SKM-1 (cell line): Measurements from ENCODE around the gene ANKRD6.

Source experiments
- DNase-seq: peaks from one replicate; lab custom pipeline; 2025; ENCODE audit not compliant: unreplicated experiment; lab: John Stamatoyannopoulos, UW

The ANKRD6 gene

DNA sequence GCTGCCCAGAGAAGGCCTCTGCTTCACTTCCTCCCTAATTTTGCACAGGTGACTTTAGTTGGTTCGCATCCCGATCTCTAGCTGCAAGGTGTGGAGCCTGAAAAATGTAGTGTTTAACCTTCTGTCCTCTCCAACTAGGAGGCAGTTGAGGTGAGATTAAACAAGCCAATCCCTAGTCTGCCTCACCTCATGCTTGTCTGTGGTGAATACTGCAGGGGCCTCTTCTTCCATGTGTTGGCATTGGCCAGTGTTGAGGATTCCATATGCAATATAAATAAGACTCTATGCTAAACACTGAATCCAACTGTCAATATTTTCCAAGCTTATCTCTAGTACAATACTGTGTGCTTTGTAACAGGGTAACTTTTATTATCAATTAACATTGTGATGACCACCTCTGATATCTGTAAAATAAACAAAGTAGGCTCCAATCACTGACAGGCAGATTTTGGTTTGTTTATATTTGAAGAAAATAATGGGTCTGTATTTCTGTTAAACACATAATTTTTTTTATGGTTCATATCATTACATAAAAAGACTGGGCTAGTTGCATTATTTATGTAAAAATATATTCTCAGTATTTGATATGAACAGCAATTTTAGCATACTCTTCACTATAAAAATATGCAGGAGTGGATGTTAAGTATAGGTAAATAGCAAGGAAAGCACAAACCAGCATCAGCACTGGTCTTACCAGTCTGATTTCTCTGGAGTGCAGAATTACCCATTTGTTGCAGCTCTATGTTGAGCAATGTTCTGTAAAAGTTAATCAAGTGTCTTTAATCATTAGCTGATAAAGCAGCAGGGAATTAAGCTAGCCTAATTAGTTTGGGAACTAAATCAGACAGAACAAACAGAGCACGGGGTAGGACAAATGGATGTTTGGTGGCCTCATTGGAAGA is 74.0 kb downstream of the ANKRD6 start:
- DNase-seq: no peak

DNA sequence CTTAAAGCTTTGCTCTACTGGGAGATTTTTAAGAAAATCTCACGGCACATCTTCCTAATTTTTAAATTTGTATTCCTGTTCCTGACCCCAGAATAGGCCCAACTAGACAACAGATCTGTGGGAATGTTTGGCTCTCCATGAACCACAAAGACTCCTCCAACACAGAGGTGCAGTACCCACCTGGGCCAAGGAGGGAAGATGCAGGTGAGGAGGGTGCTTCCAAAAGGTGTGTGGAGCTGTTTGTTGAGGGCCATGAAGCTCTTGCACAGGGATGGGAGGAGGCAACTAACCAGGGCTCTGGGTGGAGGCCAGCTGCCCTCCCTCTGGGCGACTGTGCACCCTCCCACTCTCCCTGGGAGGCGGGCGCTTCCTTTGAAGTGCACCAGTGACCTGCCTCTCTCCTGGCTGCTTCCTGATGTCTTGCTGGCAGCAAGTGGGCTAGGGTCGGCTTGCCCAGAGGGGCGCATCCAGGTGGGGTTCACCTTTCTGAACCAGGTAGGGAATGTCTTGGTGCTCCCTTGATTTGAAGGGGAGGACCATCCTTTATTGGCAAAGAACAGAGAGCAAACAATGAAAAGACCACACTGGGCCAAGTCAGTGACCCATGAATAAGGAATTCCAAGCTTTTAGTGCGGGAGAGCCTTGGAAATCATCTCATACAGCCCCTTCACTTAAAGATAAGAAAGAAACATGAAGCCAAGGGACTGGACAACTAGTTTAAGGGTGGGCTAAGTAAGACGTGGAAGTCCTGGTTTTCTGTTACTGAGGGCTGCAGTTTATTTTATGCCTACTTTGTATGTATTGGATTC is 76.0 kb downstream of the ANKRD6 start:
- DNase-seq: no peak

DNA sequence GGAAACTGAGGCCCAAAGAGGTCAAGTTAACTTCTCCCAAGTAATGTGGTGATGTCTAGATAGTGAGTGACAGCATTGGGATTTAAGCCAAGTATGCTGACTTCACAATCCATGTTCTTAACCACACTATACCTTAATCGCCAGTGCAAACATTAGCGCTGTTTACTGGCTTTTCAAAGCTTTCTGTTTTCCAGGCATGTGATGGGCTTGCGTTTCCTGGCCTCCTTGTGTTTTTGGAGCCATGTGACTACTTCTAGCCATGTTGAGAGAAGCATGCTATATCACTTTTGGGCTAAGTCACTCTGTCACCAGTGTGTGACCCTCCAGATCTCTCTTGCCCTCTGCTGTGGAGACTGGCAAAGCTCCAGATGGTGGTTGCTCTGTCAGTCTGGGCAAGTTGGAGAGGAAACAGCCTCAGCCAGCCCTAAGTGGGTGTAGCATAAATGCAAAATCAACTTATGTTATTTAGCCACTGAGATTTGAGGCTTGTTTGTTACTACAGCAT is 76.9 kb downstream of the ANKRD6 start:
- DNase-seq: no peak

DNA sequence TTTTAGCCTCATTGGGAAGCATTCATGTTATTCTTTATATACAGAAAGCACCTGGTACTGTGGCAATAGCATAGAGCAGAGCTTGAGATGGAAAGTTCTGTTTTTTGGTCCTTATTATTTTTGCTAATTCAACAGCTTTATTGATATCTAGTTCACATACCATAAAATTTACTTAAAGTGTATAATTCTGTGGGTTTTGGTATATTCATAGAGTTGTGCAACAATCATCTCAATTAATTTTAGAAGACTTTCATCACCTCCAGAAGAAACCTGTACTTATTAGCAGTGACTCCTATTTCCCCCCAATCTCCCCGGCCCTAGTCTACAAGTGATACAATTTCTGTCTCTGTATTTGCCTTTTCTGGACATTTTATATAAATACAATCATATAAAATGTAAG is 77.4 kb downstream of the ANKRD6 start:
- no peak for DNase-seq

DNA sequence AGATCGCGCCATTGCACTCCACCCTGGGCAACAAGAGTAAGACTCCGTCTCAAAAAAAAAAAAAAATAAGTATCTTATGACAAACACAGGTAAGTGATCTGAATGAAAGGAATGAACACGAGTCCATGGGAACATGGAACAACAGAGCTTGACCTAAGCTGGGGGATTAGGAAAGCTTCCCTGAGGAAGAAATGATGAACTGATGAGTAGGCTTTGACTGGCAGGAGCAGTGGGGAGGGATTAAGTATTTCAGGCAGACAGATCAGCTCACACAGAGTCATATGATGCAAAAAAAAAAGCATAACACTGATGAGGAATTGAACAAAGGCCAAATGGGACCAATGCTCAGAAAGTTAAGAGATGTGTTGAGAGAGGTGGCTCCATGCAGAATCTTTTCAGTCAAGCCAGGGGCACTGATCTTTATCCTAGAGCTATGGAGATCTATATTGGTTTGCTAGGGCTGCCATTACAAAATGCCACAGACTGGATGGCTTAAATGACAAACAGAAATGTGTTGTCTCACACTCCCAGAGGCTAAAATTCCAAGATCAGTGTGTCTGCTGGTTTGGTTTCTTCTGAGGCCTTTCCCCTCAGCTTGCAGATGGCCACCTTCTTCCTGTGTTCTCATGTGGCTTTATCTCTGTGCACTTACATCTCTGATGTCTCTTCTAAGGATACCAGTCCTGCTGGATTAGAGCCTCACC is 85.6 kb downstream of the ANKRD6 start:
- DNase-seq: no peak

DNA sequence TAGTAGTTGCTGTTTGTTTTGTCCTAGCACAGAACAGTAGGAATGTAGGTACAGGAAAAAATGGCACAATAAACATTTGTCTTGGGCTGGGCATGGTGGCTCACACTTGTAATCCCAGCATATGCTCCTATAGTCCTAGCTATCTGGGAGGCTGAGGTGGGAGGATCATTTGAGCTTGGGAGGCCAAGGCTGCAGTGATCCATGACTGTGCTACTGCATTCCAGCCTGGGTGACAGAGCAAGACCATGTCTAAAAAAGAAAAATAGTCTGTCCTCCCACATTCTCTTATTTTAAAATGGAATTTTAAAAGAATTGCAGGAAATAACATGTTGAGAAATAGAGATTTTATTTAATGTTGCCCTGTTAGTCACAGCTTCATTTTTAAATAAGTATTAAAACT is 87.8 kb downstream of the ANKRD6 start:
- DNase-seq: no peak

DNA sequence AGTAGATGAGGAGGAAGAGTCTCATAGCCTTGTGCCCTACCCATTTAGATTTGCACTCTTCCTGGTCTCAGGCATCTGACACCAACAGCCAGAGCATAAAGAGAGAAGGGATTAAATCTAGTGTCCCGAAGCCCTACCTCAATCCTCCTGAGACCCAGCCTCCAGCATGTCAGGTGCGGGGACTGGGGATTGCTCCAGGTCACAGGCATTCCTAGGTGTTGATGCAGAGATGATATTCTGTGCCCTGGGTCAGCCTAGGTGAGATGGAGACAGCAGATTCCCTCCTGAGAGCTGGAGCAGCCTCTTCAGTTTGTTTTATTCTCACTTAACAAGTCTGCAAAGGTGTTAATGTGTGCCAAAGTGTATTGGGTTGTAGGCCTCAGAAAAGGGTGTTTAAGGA is 89.8 kb downstream of the ANKRD6 start:
- no peak for DNase-seq

DNA sequence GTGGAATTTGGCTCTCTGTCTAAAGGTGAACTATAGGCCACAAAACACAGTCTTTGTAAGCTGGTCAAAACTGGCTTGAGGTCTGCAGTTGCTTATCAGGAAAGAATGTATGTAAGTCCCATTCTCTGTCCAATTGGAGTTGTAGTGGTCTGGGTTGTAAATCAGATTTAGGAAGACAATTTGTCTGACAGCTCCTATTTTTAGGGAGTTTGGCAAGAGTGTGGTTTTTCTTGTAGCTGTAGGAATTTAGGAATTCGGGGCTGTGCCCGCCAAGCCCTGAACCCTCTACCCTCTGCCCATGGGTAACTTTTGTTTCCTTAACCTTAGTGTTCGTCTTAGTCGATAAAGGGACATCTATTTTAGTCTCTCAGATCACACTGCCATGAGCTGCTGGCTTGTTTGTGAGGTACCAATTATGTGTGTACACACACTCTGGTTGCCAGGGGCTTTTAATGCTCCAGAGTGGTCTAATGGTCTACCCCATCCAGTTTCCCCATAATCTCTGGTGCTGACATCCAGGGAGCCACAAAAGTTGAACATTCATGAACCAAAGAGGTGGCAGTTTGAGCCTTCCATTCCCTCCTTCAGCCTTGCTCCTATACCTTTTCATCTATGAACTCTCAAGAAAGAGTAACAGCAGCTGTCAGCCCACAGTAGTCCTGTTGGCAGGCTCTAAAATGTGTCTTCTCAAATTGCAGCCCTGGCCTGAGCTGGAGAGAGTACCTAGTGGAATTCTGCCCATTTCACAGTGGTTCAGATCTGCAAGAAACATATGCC is 93.0 kb downstream of the ANKRD6 start:
- DNase-seq: no peak

DNA sequence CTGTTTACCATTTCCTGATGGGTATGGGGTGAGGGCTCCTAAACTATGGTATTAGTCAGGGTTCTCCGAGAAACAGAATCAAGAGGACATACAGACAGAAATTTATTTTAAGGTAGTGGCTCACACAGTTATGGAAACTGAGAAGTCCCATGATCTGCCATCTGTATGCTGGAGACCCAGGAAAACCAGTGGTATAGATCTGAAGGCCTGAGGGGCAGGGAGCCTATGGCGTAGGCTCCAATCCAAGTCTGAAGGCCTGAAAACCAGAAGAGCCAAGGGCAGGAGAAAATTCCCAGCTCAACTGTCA is 93.6 kb downstream of the ANKRD6 start:
- no peak for DNase-seq

DNA sequence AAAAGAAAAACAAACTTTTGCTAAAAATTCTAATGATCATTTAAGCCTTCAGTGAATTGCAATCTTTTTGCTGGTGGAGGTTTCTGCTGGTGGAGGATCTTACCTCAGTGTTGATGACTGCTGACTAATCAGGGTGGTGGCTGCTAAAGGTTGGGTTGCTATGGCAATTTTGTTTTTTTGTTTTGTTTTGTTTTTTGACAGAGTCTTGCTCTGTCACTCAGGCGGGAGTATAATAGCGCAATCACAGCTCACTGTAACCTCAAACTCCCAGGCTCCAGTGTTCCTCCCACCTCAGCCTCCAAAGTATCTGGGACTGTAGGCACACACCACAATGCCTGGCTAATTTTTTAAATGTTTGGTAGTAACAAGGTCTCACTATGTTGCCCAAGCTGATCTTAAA is 94.7 kb downstream of the ANKRD6 start:
- DNase-seq: no peak

DNA sequence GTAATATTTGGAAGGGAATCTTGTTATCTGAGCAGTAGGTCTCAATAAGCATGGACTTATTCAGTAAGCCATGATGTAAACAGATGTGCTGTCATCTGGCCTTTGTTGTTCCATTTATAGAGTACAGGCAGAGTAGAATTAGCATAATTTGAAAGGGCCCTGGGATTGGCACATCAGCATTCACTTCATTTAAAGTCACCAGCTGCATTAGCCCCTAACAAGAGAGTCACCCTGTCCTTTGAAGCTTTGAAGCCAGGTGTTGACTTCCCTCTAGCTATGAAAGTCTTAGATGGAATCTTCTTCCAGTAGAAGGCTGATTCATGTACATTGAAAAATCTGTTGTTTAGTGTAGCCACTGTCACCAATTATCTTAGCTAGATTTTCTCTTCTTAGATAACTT is 95.9 kb downstream of the ANKRD6 start:
- DNase-seq: no peak

DNA sequence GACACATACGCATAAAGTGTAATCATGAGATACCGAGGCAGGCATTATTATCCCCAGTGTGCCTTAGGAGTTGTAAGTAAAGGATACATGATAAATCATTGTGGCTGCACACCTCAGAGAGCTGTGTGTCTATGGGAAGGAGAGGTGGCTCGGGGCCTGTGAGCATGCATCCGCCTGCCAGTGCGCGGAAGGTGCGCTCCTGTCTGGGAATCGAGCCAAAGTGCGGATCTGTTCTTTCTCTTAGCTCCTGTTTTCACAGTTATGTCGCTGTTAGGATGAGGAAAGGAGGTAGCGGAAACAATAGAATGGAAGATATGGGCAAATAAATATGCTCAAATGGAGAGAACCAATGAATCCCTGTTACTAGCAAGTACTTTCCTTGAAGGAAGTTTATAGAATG is 98.0 kb downstream of the ANKRD6 start:
- DNase-seq: no peak

DNA sequence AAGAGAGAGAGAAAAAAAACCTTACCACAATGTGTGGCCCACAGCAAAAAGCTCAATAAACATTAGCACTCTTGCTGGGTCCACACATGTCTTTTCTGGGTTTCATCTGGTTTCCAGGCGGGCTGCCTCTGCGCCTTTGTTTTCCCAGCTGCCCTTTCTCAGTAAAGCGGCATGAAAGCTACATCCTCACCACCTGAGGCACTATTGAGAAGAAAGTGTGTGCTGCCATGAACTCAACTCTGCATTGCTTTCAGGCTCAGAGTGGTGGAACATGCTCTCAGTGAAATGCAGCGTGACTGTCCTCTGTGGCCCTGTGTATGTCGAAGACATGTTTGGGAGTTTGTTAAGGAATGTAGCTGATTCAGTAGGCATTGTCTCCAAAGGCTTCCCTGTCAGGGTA is 103.3 kb downstream of the ANKRD6 start:
- no peak for DNase-seq

DNA sequence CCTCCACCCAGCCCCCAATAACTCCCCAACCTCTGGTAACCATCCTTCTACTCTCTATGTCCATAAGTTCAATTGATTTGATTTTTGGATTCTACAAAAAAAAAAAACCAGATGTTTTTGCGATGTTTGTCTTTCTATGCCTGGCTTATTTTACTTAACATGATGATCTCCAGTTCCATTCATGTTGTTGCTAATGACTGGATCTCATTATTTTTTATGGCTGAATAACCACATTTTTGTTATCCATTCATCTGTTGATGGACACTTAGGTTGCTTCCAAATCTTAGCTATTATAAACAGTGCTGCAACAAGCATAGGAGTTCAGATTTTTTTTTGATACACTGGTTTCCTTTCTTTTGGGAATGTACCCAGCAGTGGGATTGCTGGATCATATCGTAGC is 106.8 kb downstream of the ANKRD6 start:
- no peak for DNase-seq

DNA sequence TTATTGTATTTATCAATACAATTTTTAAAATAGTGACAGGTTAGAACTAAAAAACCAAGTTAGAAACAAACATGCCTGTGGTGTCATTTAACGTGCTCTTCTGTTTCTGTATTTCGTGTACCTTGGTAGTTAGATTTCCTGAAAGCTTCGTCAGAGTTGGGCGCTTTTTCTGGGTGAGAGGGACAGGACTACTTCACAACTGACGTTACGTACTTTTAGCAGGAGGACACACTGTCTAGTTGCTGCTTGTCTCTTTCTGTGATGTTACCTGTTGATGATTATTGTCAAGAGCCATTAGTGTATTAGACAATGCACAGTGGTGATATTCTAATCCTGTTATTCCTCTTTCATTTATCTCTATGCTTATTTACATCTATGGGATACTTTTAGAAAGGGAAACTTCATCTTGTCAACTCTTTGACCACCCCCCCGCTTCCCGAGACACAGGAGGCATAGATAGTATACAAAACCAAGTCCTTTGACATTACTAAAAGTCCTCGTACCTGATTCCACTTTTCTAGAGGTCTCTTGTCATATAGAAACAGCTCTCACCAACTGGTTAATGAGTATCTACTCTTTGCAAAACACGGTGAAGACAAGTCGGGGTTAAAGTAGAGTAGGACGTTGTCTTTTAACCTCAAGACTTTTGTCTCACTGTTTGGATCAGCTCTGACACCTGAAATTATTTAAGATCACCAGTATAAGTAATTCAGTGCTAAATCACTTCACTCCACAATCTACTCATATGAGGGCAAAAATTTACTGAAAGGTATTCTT is 109.3 kb downstream of the ANKRD6 start:
- no peak for DNase-seq

DNA sequence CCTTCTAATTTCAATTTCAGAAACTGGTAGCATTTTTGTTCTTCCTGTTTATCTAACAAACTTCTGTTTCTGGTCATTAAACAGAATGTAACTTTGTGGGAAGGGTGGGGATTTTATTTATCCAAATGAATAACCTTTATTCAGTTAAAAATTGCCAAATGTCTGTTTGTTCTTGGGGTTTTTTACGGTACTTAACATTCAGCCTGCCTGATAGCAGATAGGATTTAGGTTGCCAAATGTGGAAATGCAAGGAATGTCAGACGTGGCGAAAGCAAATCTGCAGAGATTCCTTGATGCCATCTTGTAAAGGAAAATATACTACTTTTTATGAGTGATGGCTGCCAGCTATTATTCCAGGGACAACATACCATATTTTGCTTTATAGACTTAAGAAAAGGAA is 109.9 kb downstream of the ANKRD6 start:
- no peak for DNase-seq

DNA sequence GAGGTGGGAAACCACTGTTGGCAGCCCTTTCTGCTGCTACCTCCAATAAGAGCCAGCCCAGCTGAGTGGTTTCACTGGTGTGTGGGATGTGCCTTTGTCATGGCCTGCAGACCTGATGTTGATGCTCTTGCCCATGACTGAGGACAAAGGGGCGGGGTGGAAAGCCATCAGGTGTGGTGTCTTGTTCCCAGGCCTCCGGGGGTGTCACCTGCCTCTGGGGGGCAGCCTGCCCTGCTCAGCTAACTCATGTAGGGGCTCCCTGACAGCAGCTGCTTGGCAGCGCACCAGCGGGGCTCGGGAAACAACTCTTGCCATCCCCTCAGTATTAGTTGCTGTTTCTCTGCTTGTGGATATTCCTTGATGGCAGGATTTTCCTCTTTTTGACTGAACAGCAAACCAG is 114.3 kb downstream of the ANKRD6 start:
- DNase-seq: no peak

DNA sequence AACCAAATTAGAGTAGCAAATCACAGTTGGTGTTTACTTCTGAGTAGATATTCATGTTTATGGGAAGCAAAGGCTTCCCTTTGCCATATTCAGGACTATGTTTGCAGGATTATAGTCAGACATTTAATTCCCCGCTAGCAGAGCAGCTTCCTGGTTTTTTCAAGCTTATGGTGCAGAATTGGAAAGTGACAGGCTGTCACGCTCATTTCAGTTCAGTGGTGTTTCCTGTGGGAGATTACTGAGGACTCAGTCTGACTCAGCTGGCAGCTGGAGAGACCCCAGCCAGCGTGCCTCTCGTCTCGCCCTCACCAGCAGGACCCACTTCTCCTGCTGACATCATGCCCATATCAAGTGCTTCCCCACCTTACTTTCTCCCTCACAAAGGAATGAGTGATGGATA is 120.5 kb downstream of the ANKRD6 start:
- no peak for DNase-seq

DNA sequence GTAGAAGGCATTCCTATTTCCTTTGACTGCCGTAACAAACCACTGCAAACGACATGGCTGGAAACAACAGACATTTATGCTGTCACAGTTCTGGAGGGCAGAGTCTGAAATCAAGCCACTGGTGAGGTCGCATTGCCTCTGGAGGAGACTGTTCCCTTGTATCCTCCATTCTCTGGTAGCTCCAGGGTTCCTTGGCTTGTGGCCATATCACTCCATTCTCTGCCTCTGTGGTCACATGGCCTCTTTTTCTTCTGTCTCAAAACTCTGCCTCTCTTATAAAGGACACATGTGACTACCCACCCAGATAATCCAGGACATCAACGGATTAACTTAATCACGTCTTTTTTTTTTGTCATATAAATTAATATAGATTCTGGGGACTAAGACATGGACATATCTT is 121.2 kb downstream of the ANKRD6 start:
- no peak for DNase-seq

DNA sequence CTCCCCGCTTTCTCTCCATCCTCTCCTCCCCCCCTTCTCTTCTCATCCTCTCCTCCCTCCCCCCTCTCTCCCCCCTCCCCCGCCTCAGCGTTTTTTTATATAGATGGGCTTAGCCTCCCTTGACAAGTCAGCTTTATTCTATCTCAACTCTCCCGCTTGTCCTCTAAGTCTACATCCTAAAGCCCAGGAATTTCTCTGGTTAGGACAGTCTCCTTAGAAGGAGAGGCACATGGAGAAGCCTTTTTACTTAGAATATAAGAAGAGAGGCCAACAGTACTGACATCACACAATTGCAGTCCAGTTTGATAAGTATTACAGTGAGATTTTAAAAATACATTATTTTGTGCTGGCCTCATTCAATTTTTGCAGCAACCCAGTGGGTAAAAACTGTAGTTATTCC is 122.1 kb downstream of the ANKRD6 start:
- DNase-seq: no peak
